Suprapubic skin (tissue), 4 donors: ENCODE results near the gene NPAS3.

ENCODE experiments used
- CTCF ChIP-seq, 2 donors: fragments of 200-600 bp in 1 of 2; fragments of 450-650 bp in 1 of 2; sonication (generic) in 1 of 2; IDR thresholded peaks; one replicate each; pipeline ENCODE4 v1.5.1; 2016 to 2019; ENCODE audit warnings: antibody characterized with exemption in 2 of 2, mild to moderate bottlenecking in 1 of 2, moderate library complexity in 1 of 2
- EP300 ChIP-seq: sonication (generic); formaldehyde crosslinking; IDR thresholded peaks from one replicate; pipeline ENCODE4 v1.6.1; 2017; ENCODE audit warnings: antibody characterized with exemption
- POLR2A ChIP-seq, 2 donors: fragments of 450-650 bp; IDR thresholded peaks; one replicate each; pipeline ENCODE4 v1.6.1; 2017; ENCODE audit warnings: antibody characterized with exemption in 2 of 2, mild to moderate bottlenecking in 2 of 2, moderate library complexity in 2 of 2
- POLR2AphosphoS5 ChIP-seq, 3 donors: sonication (generic); formaldehyde crosslinking; IDR thresholded peaks; one replicate each; pipeline ENCODE4 v1.6.1; 2017; ENCODE audit warnings: antibody characterized with exemption in 3 of 3

GRCh38 chr14:33343016-33343415, 404.3 kb downstream of the NPAS3 start:
- TF ChIP-seq CTCF (IDR thresholded peaks at IDR 0.05) (no peak), POLR2AphosphoS5 (IDR thresholded peaks at IDR 0.05) (no peak), POLR2A (IDR thresholded peaks at IDR 0.05) (no peak), EP300 (no peak)
